A673 (cell line): ENCODE data around the gene MED31. TPM values are rescaled to one million over a fixed set of nuclear protein-coding genes. Genes with fewer than 3 reads are reported as not detected.

Experiments used
- BruUV-seq: library from RNA; stranded (reverse); fragments of 400-500 nt; replicated peaks from 2 replicates; lab custom pipeline; 2021; lab: Mats Ljungman, UMichigan
- CTCF ChIA-PET: fragments of 300-600 bp; sonication (Branson Sonifier 250); formaldehyde crosslinking; loops from one replicate; lab custom pipeline; 2022; ENCODE audit warnings: antibody characterized with exemption; lab: Charles Lee
- POLR2A ChIA-PET: fragments of 300-600 bp; sonication (Branson Sonifier 250); formaldehyde crosslinking; loops from one replicate; lab custom pipeline; 2022; ENCODE audit warnings: antibody characterized with exemption; ENCODE audit not compliant: low non-redundant PET; lab: Charles Lee
- DNase-seq: peaks from one replicate; pipeline ENCODE4 v3.0.0-alpha.2; 2015; ENCODE audit warnings: low spot score
- H3K27ac ChIP-seq: fragments of 200-600 bp; sonication (generic); 2 replicates; pipeline ENCODE4 v1.5.1; 2016; ENCODE audit warnings: mixed run types, low read depth, mild to moderate bottlenecking, mixed read lengths, antibody characterized with exemption, low read length; ENCODE audit not compliant: poor library complexity, severe bottlenecking
- H3K27me3 ChIP-seq: fragments of 200-600 bp; sonication (generic); replicated peaks from 2 replicates; pipeline ENCODE4 v1.6.1; 2017; ENCODE audit warnings: mixed run types, low read depth, mild to moderate bottlenecking, mixed read lengths, antibody characterized with exemption, low read length; ENCODE audit not compliant: insufficient read depth, poor library complexity
- H3K36me3 ChIP-seq: fragments of 200-600 bp; sonication (generic); 2 replicates; pipeline ENCODE4 v1.6.1; 2016; ENCODE audit warnings: mixed run types, mild to moderate bottlenecking, mixed read lengths, antibody characterized with exemption, low read length; ENCODE audit not compliant: insufficient read depth, poor library complexity, severe bottlenecking
- H3K4me1 ChIP-seq: fragments of 200-600 bp; sonication (generic); 2 replicates; pipeline ENCODE4 v1.6.1; 2017; ENCODE audit warnings: mixed run types, mild to moderate bottlenecking, mixed read lengths, antibody characterized with exemption, low read length; ENCODE audit not compliant: insufficient read depth, poor library complexity, severe bottlenecking
- H3K4me3 ChIP-seq: fragments of 200-600 bp; sonication (generic); 2 replicates; pipeline ENCODE4 v1.5.1; 2016; ENCODE audit warnings: low read depth, mixed run types, mild to moderate bottlenecking, mixed read lengths, low read length; ENCODE audit not compliant: poor library complexity, severe bottlenecking
- H3K9me3 ChIP-seq: fragments of 200-600 bp; sonication (generic); 2 replicates; pipeline ENCODE4 v1.6.1; 2016; ENCODE audit warnings: mixed run types, low read depth, mild to moderate bottlenecking, mixed read lengths, antibody characterized with exemption, low read length; ENCODE audit not compliant: poor library complexity, severe bottlenecking
- CTCF ChIP-seq: fragments of 300-800, 200-600 bp; sonication (generic); conservative IDR thresholded peaks from 2 replicates; pipeline ENCODE4 v1.5.1; 2017; ENCODE audit warnings: low read depth, mild to moderate bottlenecking, antibody characterized with exemption, low read length, moderate library complexity, mixed read lengths
- EZH2 ChIP-seq: fragments of 200-600 bp; sonication (generic); IDR thresholded peaks from 2 replicates; pipeline ENCODE4 v1.6.1; 2017; ENCODE audit warnings: borderline replicate concordance, low read depth, mild to moderate bottlenecking, mixed read lengths, antibody characterized with exemption, low read length; ENCODE audit not compliant: poor library complexity, severe bottlenecking
- intact Hi-C: fragments of 100-400 bp; cut with micrococcal nuclease; formaldehyde crosslinking; loops from one replicate; pipeline ENCODE4 v1.10.0; 2022; ENCODE audit not compliant: unreplicated experiment
- total RNA-seq: library from RNA; stranded (reverse); gene quantifications from 2 replicates; pipeline ENCODE4 v1.2.3, GENCODE V29; 2021

MED31 gene
- total RNA-seq, 1 experiment from 2014 or later, result 27.9 TPM

GRCh38 chr17:6630390-6630789 lies 21.0 kb downstream of the MED31 start:
- Histone ChIP-seq H3K27me3 (no peaks in the 10 kb centered on the region), H3K27ac (no peak overlapping the region), H3K36me3 (peaks cover 70% of the 10 kb centered on the region), H3K4me3 (no peak overlapping the region), H3K9me3 (no peaks in the 10 kb centered on the region), H3K4me1 (no peaks in the 10 kb centered on the region)
- TF ChIP-seq EZH2 (no peak), CTCF (no peak)
- intact Hi-C loops, result no loop called here
- DNase-seq, result no peak
- ChIA-PET CTCF (no interaction called here), POLR2A (no interaction called here)
- BruUV-seq, result no TSS peak

GRCh38 chr17:6627019-6627418 lies 24.4 kb downstream of the MED31 start:
- Histone ChIP-seq H3K27me3 (no peaks in the 10 kb centered on the region), H3K4me3 (no peak overlapping the region), H3K27ac (no peak overlapping the region), H3K36me3 (peaks cover 66% of the 10 kb centered on the region), H3K9me3 (no peaks in the 10 kb centered on the region), H3K4me1 (no peaks in the 10 kb centered on the region)
- CTCF ChIA-PET, result no interaction called here
- no peak for TF ChIP-seq CTCF
- no peak for TF ChIP-seq EZH2
- no TSS peak for BruUV-seq
- intact Hi-C loops, result no loop called here
- POLR2A ChIA-PET, result no interaction called here
- DNase-seq, result no peak

- TF ChIP-seq EZH2, result no peak
- TF ChIP-seq CTCF, result no peak
- no TSS peak for BruUV-seq
- no peaks in the 10 kb centered on the region for H3K9me3 ChIP-seq
- H3K27ac ChIP-seq, result no peak overlapping the region
- no peak overlapping the region for H3K4me3 ChIP-seq
- intact Hi-C loops, result no loop called here
- no peaks in the 10 kb centered on the region for H3K27me3 ChIP-seq
- DNase-seq, result no peak
- peaks cover 67% of the 10 kb centered on the region for H3K36me3 ChIP-seq
- ChIA-PET CTCF (interaction anchor here (0.6 kb wide), 1 partner anchor 1184 kb away, joined by 8 read pairs; no protein-coding TSS in a partner anchor), POLR2A (no interaction called here)
- no peaks in the 10 kb centered on the region for H3K4me1 ChIP-seq
Observed at GRCh38 chr17:6626616-6627015, 24.8 kb downstream of the MED31 start.
